ENCODE data around the gene HNMT. TPM values are rescaled to one million over a fixed set of nuclear protein-coding genes. Genes with fewer than 3 reads are reported as not detected.
"Not testable (repeated sequence)": the region's sequence is repeated elsewhere in the genome, so short reads cannot be mapped to it uniquely, and the experiment has no call there.

The HNMT gene
- total RNA-seq, 2 donors from 2014 or later = 8.0 to 10.5 TPM

DNA sequence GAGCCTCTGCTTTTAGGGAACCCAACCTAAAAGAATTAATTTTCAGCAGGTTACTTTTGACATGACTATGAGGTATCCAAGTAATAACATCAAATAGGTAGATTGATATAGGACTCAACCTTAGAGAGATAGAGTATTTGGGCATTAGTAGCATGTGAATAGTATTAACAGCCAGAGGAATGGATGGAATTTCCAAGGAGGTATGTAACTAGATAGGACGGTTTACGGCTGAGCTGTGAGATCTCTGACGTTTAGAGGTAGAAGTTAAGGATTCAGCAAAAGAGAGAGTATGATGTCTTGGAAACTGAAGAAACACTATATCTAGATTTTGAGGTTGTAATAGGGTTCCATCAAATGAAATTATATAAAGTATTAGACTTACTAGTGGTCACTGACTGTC, 70.3 kb downstream of the HNMT start:
- Histone ChIP-seq H3K4me1 (no peaks in the 10 kb centered on the region), H3K36me3 (no peaks in the 10 kb centered on the region), H3K9me3 (no peaks in the 10 kb centered on the region), H3K4me3 (no peak overlapping the region), H3K27me3 (no peaks in the 10 kb centered on the region), H3K27ac (no peak overlapping the region)
- DNase-seq (ENCODE audit: low spot score) = no peak
- TF ChIP-seq, protein P1, sequence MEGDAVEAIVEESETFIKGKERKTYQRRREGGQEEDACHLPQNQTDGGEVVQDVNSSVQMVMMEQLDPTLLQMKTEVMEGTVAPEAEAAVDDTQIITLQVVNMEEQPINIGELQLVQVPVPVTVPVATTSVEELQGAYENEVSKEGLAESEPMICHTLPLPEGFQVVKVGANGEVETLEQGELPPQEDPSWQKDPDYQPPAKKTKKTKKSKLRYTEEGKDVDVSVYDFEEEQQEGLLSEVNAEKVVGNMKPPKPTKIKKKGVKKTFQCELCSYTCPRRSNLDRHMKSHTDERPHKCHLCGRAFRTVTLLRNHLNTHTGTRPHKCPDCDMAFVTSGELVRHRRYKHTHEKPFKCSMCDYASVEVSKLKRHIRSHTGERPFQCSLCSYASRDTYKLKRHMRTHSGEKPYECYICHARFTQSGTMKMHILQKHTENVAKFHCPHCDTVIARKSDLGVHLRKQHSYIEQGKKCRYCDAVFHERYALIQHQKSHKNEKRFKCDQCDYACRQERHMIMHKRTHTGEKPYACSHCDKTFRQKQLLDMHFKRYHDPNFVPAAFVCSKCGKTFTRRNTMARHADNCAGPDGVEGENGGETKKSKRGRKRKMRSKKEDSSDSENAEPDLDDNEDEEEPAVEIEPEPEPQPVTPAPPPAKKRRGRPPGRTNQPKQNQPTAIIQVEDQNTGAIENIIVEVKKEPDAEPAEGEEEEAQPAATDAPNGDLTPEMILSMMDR (IDR thresholded peaks at IDR 0.05) = no peak

DNA sequence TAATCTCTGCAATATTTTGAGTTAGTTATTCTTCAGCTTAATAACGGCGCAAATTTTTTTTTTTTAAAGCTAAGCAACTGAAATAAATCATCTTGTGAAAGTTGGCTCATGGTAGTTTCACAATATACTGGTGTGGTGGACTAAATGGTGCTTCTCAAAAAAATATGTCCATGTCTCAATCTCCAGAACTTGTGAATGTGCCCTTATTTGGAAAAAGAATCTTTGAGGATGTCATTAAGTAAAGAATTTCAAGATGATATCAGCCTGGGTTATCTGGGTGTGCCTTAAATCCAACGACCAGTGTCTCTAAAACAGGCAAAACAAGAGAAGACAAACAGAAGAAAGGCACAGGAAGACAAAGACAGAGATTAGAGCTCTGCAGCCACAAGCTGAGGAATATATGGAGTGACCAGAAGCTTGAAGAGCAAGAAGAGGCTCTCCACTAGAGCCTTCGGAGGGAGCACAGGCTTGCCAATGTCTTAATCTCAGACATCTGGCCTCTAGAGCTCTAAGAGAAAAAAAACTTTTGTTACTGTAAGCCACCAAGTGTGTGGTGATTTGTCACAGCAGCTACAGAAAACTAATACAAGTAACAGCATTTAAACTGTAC, 71.4 kb downstream of the HNMT start:
- no peak overlapping the region for H3K4me3 ChIP-seq
- no peak overlapping the region for H3K27ac ChIP-seq
- no peaks in the 10 kb centered on the region for H3K36me3 ChIP-seq
- TF ChIP-seq, protein P1 (IDR thresholded peaks at IDR 0.05) = no peak
- H3K9me3 ChIP-seq = no peaks in the 10 kb centered on the region
- H3K27me3 ChIP-seq = no peaks in the 10 kb centered on the region
- no peaks in the 10 kb centered on the region for H3K4me1 ChIP-seq
- DNase-seq (ENCODE audit: low spot score) = no peak

DNA sequence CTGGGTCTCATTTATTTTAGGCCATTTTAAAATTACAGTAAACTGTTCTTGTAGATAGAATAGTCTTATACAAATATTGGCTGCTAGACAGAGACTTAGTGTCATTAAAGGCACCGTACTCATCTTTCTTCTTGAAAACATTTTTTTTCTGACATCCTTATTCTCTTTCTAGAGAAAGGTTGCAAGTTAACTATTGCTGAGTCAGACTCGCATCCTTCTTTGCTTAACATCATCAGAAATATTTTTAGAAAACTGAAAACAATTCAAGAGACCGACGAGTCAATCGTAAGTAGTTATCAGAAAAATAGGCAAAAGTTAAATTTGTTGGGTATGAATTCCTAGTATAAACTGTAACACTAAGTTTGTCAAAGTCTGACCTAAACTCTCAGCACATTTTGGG, 72.2 kb downstream of the HNMT start:
- Histone ChIP-seq H3K27ac (no peak overlapping the region), H3K27me3 (no peaks in the 10 kb centered on the region), H3K36me3 (no peaks in the 10 kb centered on the region), H3K9me3 (no peaks in the 10 kb centered on the region), H3K4me3 (no peak overlapping the region), H3K4me1 (no peaks in the 10 kb centered on the region)
- TF ChIP-seq, protein P1 (IDR thresholded peaks at IDR 0.05) = no peak
- no peak for DNase-seq (ENCODE audit: low spot score)

DNA sequence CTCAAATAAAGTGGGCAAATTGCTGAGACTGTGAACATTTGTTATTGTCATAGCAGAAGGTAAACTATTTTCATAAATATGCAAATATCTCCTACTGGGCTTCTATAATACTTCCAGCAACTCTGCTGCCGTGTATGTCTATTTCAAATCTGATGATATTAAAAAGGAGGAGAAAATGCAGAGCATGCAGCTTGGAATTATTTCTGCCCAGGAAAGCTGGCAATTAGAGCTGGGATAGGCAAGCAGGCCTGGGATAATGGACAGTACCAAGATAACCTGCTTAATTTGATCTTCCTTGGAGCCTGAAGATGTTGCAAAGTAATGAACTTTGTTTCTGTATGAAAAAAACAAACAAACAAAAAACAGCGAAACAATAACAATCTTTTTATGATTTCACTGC, 72.8 kb downstream of the HNMT start:
- Histone ChIP-seq H3K9me3 (no peaks in the 10 kb centered on the region), H3K36me3 (no peaks in the 10 kb centered on the region), H3K4me3 (no peak overlapping the region), H3K4me1 (no peaks in the 10 kb centered on the region), H3K27ac (no peak overlapping the region), H3K27me3 (no peaks in the 10 kb centered on the region)
- no peak for DNase-seq (ENCODE audit: low spot score)
- TF ChIP-seq, protein P1 (IDR thresholded peaks at IDR 0.05) = no peak

DNA sequence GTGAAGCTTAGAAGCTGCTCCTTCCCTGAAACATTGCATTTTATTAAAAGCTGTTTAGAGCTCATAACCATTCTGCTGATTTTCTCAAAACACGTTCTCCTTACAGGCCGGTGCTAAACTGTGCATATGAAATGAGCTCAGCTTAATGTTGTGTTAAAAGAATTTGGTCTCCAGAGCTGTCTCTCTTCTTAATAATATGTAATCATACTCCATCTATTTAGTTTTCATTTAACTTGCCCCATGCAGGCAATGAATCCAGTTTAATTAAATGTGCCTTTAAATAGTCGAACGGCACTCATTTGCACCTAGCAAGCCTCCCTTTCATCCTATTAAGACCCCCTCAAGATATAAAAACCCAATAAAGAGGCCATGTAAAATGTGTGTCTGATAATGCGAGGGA, 76.3 kb downstream of the HNMT start:
- TF ChIP-seq, protein P1 (IDR thresholded peaks at IDR 0.05) = no peak
- H3K9me3 ChIP-seq = no peaks in the 10 kb centered on the region
- H3K27ac ChIP-seq = no peak overlapping the region
- no peaks in the 10 kb centered on the region for H3K27me3 ChIP-seq
- no peak for DNase-seq (ENCODE audit: low spot score)
- H3K4me3 ChIP-seq = no peak overlapping the region
- no peaks in the 10 kb centered on the region for H3K4me1 ChIP-seq
- no peaks in the 10 kb centered on the region for H3K36me3 ChIP-seq

DNA sequence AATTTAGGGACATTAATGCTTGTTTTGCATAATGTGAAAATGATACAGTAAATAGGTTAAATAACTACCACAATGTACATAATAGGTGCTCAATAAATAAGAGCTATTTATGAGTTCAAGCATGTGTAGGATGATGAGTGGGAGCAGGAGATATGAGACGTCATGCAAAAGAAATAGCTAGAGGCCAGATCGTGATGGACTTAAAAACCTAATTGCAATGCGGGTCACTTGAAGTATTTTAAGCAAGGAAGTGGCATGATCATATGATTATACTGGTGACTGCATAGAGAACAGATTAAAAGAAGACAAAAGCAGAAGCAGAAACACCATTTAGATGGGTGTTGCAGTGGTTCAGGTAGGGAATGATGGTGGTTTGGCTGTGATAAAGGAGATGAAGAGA, 78.0 kb downstream of the HNMT start:
- Histone ChIP-seq H3K27ac (no peak overlapping the region), H3K9me3 (no peaks in the 10 kb centered on the region), H3K27me3 (no peaks in the 10 kb centered on the region), H3K4me3 (no peak overlapping the region), H3K4me1 (no peaks in the 10 kb centered on the region), H3K36me3 (no peaks in the 10 kb centered on the region)
- TF ChIP-seq, protein P1 (IDR thresholded peaks at IDR 0.05) = no peak
- no peak for DNase-seq (ENCODE audit: low spot score)

DNA sequence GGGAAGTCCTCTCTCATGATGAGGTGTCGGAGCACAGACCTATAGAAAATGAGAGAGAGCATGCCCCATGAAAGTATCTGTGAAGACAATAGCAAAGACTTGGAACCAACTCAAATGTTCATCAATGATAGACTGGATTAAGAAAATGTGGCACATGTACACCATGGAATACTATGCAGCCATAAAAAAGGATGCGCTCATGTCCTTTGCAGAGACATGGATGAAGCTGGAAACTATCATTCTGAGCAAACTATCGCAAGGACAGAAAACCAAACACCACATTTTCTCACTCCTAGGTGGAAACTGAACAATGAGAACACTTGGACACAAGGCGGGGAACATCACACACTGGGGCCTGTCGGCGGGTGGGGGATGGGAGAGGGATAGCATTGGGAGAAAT, 79.3 kb downstream of the HNMT start:
- H3K9me3 ChIP-seq; DNase-seq (ENCODE audit: low spot score); H3K4me3 ChIP-seq; H3K4me1 ChIP-seq; H3K36me3 ChIP-seq; H3K27ac ChIP-seq; H3K27me3 ChIP-seq: not testable (repeated sequence)

All from right atrium auricular region (tissue), 2 donors.